Thyroid gland (tissue), 4 donors: ENCODE results near the gene NRG3. TPM values are rescaled to one million over a fixed set of nuclear protein-coding genes. Genes with fewer than 3 reads are reported as not detected.
"Not testable (repeated sequence)": the region's sequence is repeated elsewhere in the genome, so short reads cannot be mapped to it uniquely, and the experiment has no call there.

Experiments used
- DNase-seq, 2 donors: peaks; one replicate each; pipeline ENCODE4 v3.0.0-alpha.2; 2019
- H3K27ac ChIP-seq, 3 donors: fragments of 200-600 bp; sonication (generic); 1 replicate in 2 of 3; 2 replicates in 1 of 3; pipeline ENCODE4 v1.5.1; 2016 to 2019; ENCODE audit warnings: mild to moderate bottlenecking in 1 of 3, moderate library complexity in 1 of 3
- H3K27me3 ChIP-seq: fragments of 200-600 bp; sonication (generic); one replicate; pipeline ENCODE4 v1.5.1; 2019
- H3K36me3 ChIP-seq, 2 donors: fragments of 200-600 bp; sonication (generic); one replicate each; pipeline ENCODE4 v1.5.1; 2016 to 2019
- H3K4me1 ChIP-seq, 2 donors: fragments of 200-600 bp; sonication (generic); one replicate each; pipeline ENCODE4 v1.5.1; 2017 to 2019
- H3K4me3 ChIP-seq, 3 donors: fragments of 200-600 bp; sonication (generic); replicated peaks in 1 of 3; 1 replicate in 2 of 3; 2 replicates in 1 of 3; pipeline ENCODE4 v1.5.1; 2016; ENCODE audit warnings: mild to moderate bottlenecking in 1 of 3
- H3K9me3 ChIP-seq: fragments of 200-600 bp; sonication (generic); one replicate; pipeline ENCODE4 v1.5.1; 2017
- CTCF ChIP-seq, 6 experiments: fragments of 200-600 bp in 3 of 6; fragments of 450-650 bp in 3 of 6; sonication (generic) in 3 of 6; IDR thresholded peaks; one replicate each; pipeline ENCODE4 v1.5.1; 2016 to 2019; ENCODE audit warnings: antibody characterized with exemption in 6 of 6, mild to moderate bottlenecking in 2 of 6, inconsistent platforms in 1 of 6, moderate library complexity in 1 of 6
- POLR2A ChIP-seq, 2 donors: fragments of 450-650 bp; IDR thresholded peaks; one replicate each; pipeline ENCODE4 v1.6.1; 2017; ENCODE audit warnings: antibody characterized with exemption in 2 of 2, mild to moderate bottlenecking in 2 of 2, moderate library complexity in 1 of 2
- WGBS, 2 donors: methylation state at CpG; one replicate each; pipeline ENCODE4 v1.1.5; 2017; 5-methylcytosine and 5-hydroxymethylcytosine counted together
- intact Hi-C: fragments of 100-400 bp; cut with DNase I; formaldehyde crosslinking; loops from one replicate; pipeline ENCODE4 v1.15.1; 2023
- total RNA-seq, 4 donors: library from RNA; depleted of rRNA; stranded (reverse); fragments of >200 nt; gene quantifications; one replicate each; pipeline ENCODE4 v1.2.3, GENCODE V29; 2016

NRG3 gene
- total RNA-seq, 4 donors from 2014 or later = 0.67 to 1.8 (median 1.3) TPM

- intact Hi-C loops = no loop called here
- Histone ChIP-seq H3K4me3 (no peak overlapping the region), H3K36me3 (no peaks in the 10 kb centered on the region), H3K27me3 (no peaks in the 10 kb centered on the region), H3K27ac (no peak overlapping the region), H3K4me1 (no peaks in the 10 kb centered on the region), H3K9me3 (no peaks in the 10 kb centered on the region)
- DNase-seq = no peak
- WGBS, 2 donors = 76 to 83% methylated on average over 6 of the region's 6 CpGs
- TF ChIP-seq CTCF (IDR thresholded peaks at IDR 0.05) (no peak), POLR2A (IDR thresholded peaks at IDR 0.05) (no peak)
Measured at GRCh38 chr10:82981137-82981723, 1106.2 kb downstream of the NRG3 start.

- intact Hi-C loops = no loop called here
- no peaks in the 10 kb centered on the region for H3K4me1 ChIP-seq
- no peaks in the 10 kb centered on the region for H3K9me3 ChIP-seq
- H3K27ac ChIP-seq = no peak overlapping the region
- no peaks in the 10 kb centered on the region for H3K36me3 ChIP-seq
- TF ChIP-seq CTCF (IDR thresholded peaks at IDR 0.05) (no peak), POLR2A (IDR thresholded peaks at IDR 0.05) (no peak)
- DNase-seq = no peak
- H3K4me3 ChIP-seq = no peak overlapping the region
- WGBS, 2 donors = 65 to 83% methylated on average over 5 of the region's 5 CpGs
- no peaks in the 10 kb centered on the region for H3K27me3 ChIP-seq
Measured at GRCh38 chr10:82982110-82982608, 1107.2 kb downstream of the NRG3 start.

- H3K27ac ChIP-seq = no peak overlapping the region
- no peak overlapping the region for H3K4me3 ChIP-seq
- no peaks in the 10 kb centered on the region for H3K9me3 ChIP-seq
- H3K4me1 ChIP-seq = no peaks in the 10 kb centered on the region
- TF ChIP-seq CTCF (IDR thresholded peaks at IDR 0.05) (no peak), POLR2A (IDR thresholded peaks at IDR 0.05) (no peak)
- H3K36me3 ChIP-seq = no peaks in the 10 kb centered on the region
- H3K27me3 ChIP-seq = no peaks in the 10 kb centered on the region
- no peak for DNase-seq
- intact Hi-C loops = no loop called here
- 96 to 97% methylated on average over 10 of the region's 10 CpGs for WGBS, 2 donors
Measured at GRCh38 chr10:82986216-82986615, 1111.2 kb downstream of the NRG3 start.

- H3K4me3 ChIP-seq, H3K36me3 ChIP-seq, intact Hi-C loops, DNase-seq, H3K27me3 ChIP-seq, H3K4me1 ChIP-seq, H3K9me3 ChIP-seq, H3K27ac ChIP-seq: not testable (repeated sequence)
- 87 to 92% methylated on average over 8 of the region's 8 CpGs for WGBS, 2 donors
Measured at GRCh38 chr10:83006479-83006878, 1131.5 kb downstream of the NRG3 start.

GRCh38 chr10:83007510-83007909, 1132.5 kb downstream of the NRG3 start:
- H3K4me1 ChIP-seq = no peaks in the 10 kb centered on the region
- WGBS, 2 donors = 84 to 89% methylated on average over 3 of the region's 3 CpGs
- DNase-seq = no peak
- no peaks in the 10 kb centered on the region for H3K9me3 ChIP-seq
- intact Hi-C loops = no loop called here
- no peaks in the 10 kb centered on the region for H3K27me3 ChIP-seq
- no peak overlapping the region for H3K27ac ChIP-seq
- no peak overlapping the region for H3K4me3 ChIP-seq
- no peaks in the 10 kb centered on the region for H3K36me3 ChIP-seq
- TF ChIP-seq POLR2A (IDR thresholded peaks at IDR 0.05) (no peak), CTCF (IDR thresholded peaks at IDR 0.05) (no peak)
